Ovary (tissue), 3 donors: ENCODE data around the gene IGSF21.

Experiments used
- EP300 ChIP-seq: sonication (generic); formaldehyde crosslinking; IDR thresholded peaks from one replicate; pipeline ENCODE4 v1.6.1; 2017; ENCODE audit warnings: antibody characterized with exemption
- POLR2A ChIP-seq: fragments of 450-650 bp; IDR thresholded peaks from one replicate; pipeline ENCODE4 v1.6.1; 2017; ENCODE audit warnings: antibody characterized with exemption, mild to moderate bottlenecking, moderate library complexity
- TF ChIP-seq, protein P1 (sequence below), 3 donors: fragments of 450-650 bp in 2 of 3; fragments of 200-600 bp in 1 of 3; IDR thresholded peaks; one replicate each; pipeline versions ENCODE4 v1.5.1 to v1.8.0; 2016 to 2022; ENCODE audit warnings: antibody characterized with exemption in 3 of 3, mild to moderate bottlenecking in 1 of 3
- donor health status: DM: no; HTN: no; CAD: no.

GRCh38 chr1:18323259-18323658 is 215.7 kb downstream of the IGSF21 start:
- TF ChIP-seq, protein P1, sequence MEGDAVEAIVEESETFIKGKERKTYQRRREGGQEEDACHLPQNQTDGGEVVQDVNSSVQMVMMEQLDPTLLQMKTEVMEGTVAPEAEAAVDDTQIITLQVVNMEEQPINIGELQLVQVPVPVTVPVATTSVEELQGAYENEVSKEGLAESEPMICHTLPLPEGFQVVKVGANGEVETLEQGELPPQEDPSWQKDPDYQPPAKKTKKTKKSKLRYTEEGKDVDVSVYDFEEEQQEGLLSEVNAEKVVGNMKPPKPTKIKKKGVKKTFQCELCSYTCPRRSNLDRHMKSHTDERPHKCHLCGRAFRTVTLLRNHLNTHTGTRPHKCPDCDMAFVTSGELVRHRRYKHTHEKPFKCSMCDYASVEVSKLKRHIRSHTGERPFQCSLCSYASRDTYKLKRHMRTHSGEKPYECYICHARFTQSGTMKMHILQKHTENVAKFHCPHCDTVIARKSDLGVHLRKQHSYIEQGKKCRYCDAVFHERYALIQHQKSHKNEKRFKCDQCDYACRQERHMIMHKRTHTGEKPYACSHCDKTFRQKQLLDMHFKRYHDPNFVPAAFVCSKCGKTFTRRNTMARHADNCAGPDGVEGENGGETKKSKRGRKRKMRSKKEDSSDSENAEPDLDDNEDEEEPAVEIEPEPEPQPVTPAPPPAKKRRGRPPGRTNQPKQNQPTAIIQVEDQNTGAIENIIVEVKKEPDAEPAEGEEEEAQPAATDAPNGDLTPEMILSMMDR (IDR thresholded peaks at IDR 0.05): no peak
- no peak for TF ChIP-seq POLR2A
- no peak for TF ChIP-seq EP300
